CD8-positive, alpha-beta memory T cell (primary cell): Measurements from ENCODE around the gene SORCS2. TPM values are rescaled to one million over a fixed set of nuclear protein-coding genes. Genes with fewer than 3 reads are reported as not detected.

ENCODE experiments used
- CTCF ChIA-PET: fragments of 350-600 bp; sonication (Branson Sonifier 250); formaldehyde crosslinking; loops from one replicate; lab custom pipeline; 2021; ENCODE audit warnings: antibody characterized with exemption; lab: Charles Lee
- POLR2A ChIA-PET: fragments of 350-600 bp; sonication (Branson Sonifier 250); formaldehyde crosslinking; loops from one replicate; lab custom pipeline; 2021; ENCODE audit warnings: antibody characterized with exemption; lab: Charles Lee
- DNase-seq, 5 donors: peaks; one replicate each; pipeline versions ENCODE4 v3.0.0 to v3.0.0-alpha.2; 2020 to 2022; ENCODE audit warnings: mixed read lengths in 1 of 5
- H3K27ac ChIP-seq: one replicate; pipeline ENCODE4 v1.7.0; 2013; ENCODE audit warnings: low read depth, mild to moderate bottlenecking, low read length, moderate library complexity
- H3K27me3 ChIP-seq: 2 replicates; pipeline ENCODE4 v1.7.0; 2013; ENCODE audit warnings: low read length, mild to moderate bottlenecking; ENCODE audit not compliant: insufficient read depth, poor library complexity, severe bottlenecking
- H3K36me3 ChIP-seq: 2 replicates; pipeline ENCODE4 v1.7.0; 2013; ENCODE audit warnings: mild to moderate bottlenecking, low read length, moderate library complexity; ENCODE audit not compliant: insufficient read depth
- H3K4me1 ChIP-seq: 2 replicates; pipeline ENCODE4 v1.7.0; 2013; ENCODE audit warnings: mild to moderate bottlenecking, low read length, moderate library complexity; ENCODE audit not compliant: insufficient read depth
- H3K4me3 ChIP-seq: 2 replicates; pipeline ENCODE4 v1.7.0; 2013; ENCODE audit warnings: mild to moderate bottlenecking, low read length
- H3K9me3 ChIP-seq: 2 replicates; pipeline ENCODE4 v1.7.0; 2013; ENCODE audit warnings: mild to moderate bottlenecking, low read length
- H3K27ac Mint-ChIP-seq, 8 donors: one replicate each; pipeline ENCODE4 v1.8.0; 2020 to 2021; ENCODE audit warnings: mixed read lengths in 8 of 8, mild to moderate bottlenecking in 6 of 8, inconsistent platforms in 3 of 8, moderate library complexity in 3 of 8
- H3K27me3 Mint-ChIP-seq, 2 donors: one replicate each; pipeline ENCODE4 v1.8.0; 2020 to 2021; ENCODE audit warnings: mixed read lengths in 2 of 2, mild to moderate bottlenecking in 1 of 2, moderate library complexity in 1 of 2
- H3K36me3 Mint-ChIP-seq, 3 donors: one replicate each; pipeline ENCODE4 v1.8.0; 2020 to 2021; ENCODE audit warnings: mixed read lengths in 3 of 3, inconsistent platforms in 1 of 3, mild to moderate bottlenecking in 1 of 3
- H3K4me1 Mint-ChIP-seq, 3 donors: one replicate each; pipeline ENCODE4 v1.8.0; 2020 to 2021; ENCODE audit warnings: mixed read lengths in 3 of 3, inconsistent platforms in 1 of 3, mild to moderate bottlenecking in 1 of 3
- H3K4me3 Mint-ChIP-seq, 7 donors: one replicate each; pipeline ENCODE4 v1.8.0; 2020 to 2021; ENCODE audit warnings: mixed read lengths in 7 of 7, mild to moderate bottlenecking in 6 of 7, moderate library complexity in 4 of 7, inconsistent platforms in 2 of 7
- H3K9me3 Mint-ChIP-seq, 5 donors: one replicate each; pipeline ENCODE4 v1.8.0; 2020 to 2022; ENCODE audit warnings: mixed read lengths in 5 of 5, mild to moderate bottlenecking in 3 of 5, moderate library complexity in 2 of 5, inconsistent platforms in 1 of 5
- polyA plus RNA-seq: library from polyadenylated mRNA; unstranded; fragments of 300-500 nt; fragmentation: Illumina TruSeq; gene quantifications from one replicate; pipeline ENCODE4 v1.2.3, GENCODE V29; 2021
- total RNA-seq, 2 experiments: library from RNA; stranded (reverse); gene quantifications; one replicate each; pipeline ENCODE4 v1.2.3, GENCODE V29; 2021

The SORCS2 gene
- total and polyA plus RNA-seq, 3 experiments from 2014 or later = not detected

GRCh38 chr4:7263166-7263565, 70.8 kb downstream of the SORCS2 start:
- H3K9me3 Mint-ChIP-seq = peaks cover 0 to 3% (median 2%) of the 10 kb centered on the region in 5 donors

GRCh38 chr4:7264694-7265093, 72.4 kb downstream of the SORCS2 start:
- Histone ChIP-seq H3K4me3 (no peak overlapping the region), H3K4me1 (no peaks in the 10 kb centered on the region), H3K36me3 (no peaks in the 10 kb centered on the region), H3K27me3 (no peaks in the 10 kb centered on the region), H3K27ac (no peak overlapping the region), H3K9me3 (no peaks in the 10 kb centered on the region)
- Mint-ChIP-seq H3K9me3 (peaks cover 0 to under 1% (median 0%) of the 10 kb centered on the region in 5 donors), H3K27ac (peak overlapping the region in 1 of 8 donors; percentile 29), H3K27me3 (peaks cover 5 to 10% of the 10 kb centered on the region in 2 donors), H3K4me3 (no peak overlapping the region), H3K4me1 (no peaks in the 10 kb centered on the region), H3K36me3 (no peaks in the 10 kb centered on the region)
- DNase-seq = no peak
- CTCF ChIA-PET = no interaction called here
- POLR2A ChIA-PET = no interaction called here

More at GRCh38 chr4:7263166-7263565, 70.8 kb downstream of the SORCS2 start:
- Mint-ChIP-seq H3K4me3 (no peak overlapping the region), H3K27ac (peak overlapping the region in 1 of 8 donors; percentile 65), H3K36me3 (no peaks in the 10 kb centered on the region), H3K4me1 (no peaks in the 10 kb centered on the region), H3K27me3 (peaks cover 7 to 12% of the 10 kb centered on the region in 2 donors)
- Histone ChIP-seq H3K9me3 (no peaks in the 10 kb centered on the region), H3K27ac (no peak overlapping the region), H3K4me1 (no peaks in the 10 kb centered on the region), H3K36me3 (no peaks in the 10 kb centered on the region), H3K4me3 (no peak overlapping the region), H3K27me3 (no peaks in the 10 kb centered on the region)
- DNase-seq = no peak
- POLR2A ChIA-PET = no interaction called here
- CTCF ChIA-PET = no interaction called here

GRCh38 chr4:7266525-7267292, 74.4 kb downstream of the SORCS2 start:
- Mint-ChIP-seq H3K4me1 (no peaks in the 10 kb centered on the region), H3K9me3 (no peaks in the 10 kb centered on the region), H3K27me3 (peaks cover 5 to 16% of the 10 kb centered on the region in 2 donors), H3K27ac (no peak overlapping the region), H3K4me3 (no peak overlapping the region), H3K36me3 (no peaks in the 10 kb centered on the region)
- DNase-seq = no peak
- Histone ChIP-seq H3K4me1 (no peaks in the 10 kb centered on the region), H3K4me3 (no peak overlapping the region), H3K9me3 (no peaks in the 10 kb centered on the region), H3K27ac (no peak overlapping the region), H3K27me3 (no peaks in the 10 kb centered on the region), H3K36me3 (no peaks in the 10 kb centered on the region)
- ChIA-PET POLR2A (no interaction called here), CTCF (no interaction called here)

DNA sequence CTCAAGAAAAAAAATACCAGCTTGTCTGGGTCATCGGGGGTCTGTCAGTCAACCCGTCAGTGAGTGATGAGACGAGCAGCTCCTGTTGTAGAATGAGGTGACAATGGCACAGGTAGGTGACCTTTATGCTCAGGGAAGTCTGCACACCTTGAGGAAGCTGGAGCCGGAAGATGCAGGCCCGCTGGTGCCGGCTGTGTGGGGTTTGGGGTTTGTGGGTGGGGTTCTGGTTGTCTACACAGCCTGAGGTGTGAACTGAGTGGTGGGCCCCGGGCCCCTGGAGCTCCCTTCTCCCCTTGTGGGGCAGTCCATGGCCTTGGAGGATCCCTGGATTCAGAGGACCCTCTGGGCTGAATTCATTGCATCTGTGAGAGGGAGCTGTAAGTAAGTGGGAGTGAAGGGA, 75.5 kb downstream of the SORCS2 start:
- H3K27ac Mint-ChIP-seq = no peak overlapping the region
- no peak overlapping the region for H3K4me3 Mint-ChIP-seq
- Histone ChIP-seq H3K4me3 (no peak overlapping the region), H3K27me3 (no peaks in the 10 kb centered on the region), H3K4me1 (no peaks in the 10 kb centered on the region), H3K27ac (no peak overlapping the region), H3K9me3 (no peaks in the 10 kb centered on the region), H3K36me3 (no peaks in the 10 kb centered on the region)
- H3K36me3 Mint-ChIP-seq = no peaks in the 10 kb centered on the region
- H3K9me3 Mint-ChIP-seq = no peaks in the 10 kb centered on the region
- no peaks in the 10 kb centered on the region for H3K4me1 Mint-ChIP-seq
- H3K27me3 Mint-ChIP-seq = peaks cover 5 to 16% of the 10 kb centered on the region in 2 donors
- no peak for DNase-seq
- POLR2A ChIA-PET = no interaction called here
- CTCF ChIA-PET = interaction anchor here (1.1 kb wide), 1 partner anchor 9 kb away, joined by 3 read pairs; no protein-coding TSS in a partner anchor

DNA sequence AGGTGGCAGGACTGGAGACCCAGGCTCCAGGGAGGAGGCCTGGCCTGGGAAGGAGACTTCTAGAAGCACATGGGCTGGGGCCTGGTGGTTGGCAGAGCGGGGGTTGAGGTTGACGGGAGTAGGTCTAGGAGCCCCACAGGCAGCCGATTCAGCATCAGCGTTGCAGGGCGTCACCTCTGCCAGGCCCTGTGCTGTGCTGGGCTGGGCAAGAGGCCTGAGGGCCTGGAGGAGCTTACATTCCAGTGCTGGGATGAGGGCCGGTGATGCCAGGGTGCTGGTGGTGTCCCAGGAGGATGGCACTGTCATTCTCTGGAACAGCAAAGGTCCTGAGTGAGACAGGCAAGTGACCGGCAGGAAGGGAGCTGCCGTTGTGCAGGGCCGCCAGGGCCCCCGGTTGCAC, 76.6 kb downstream of the SORCS2 start:
- H3K4me3 Mint-ChIP-seq = no peak overlapping the region
- H3K36me3 ChIP-seq = no peaks in the 10 kb centered on the region
- H3K9me3 ChIP-seq = no peaks in the 10 kb centered on the region
- H3K36me3 Mint-ChIP-seq = no peaks in the 10 kb centered on the region
- H3K27ac ChIP-seq = no peak overlapping the region
- no peaks in the 10 kb centered on the region for H3K4me1 ChIP-seq
- peak overlapping the region in 1 of 8 donors; percentile 87 for H3K27ac Mint-ChIP-seq
- peaks cover 5 to 16% of the 10 kb centered on the region in 2 donors for H3K27me3 Mint-ChIP-seq
- no peak overlapping the region for H3K4me3 ChIP-seq
- CTCF ChIA-PET = no interaction called here
- H3K4me1 Mint-ChIP-seq = no peaks in the 10 kb centered on the region
- no peaks in the 10 kb centered on the region for H3K27me3 ChIP-seq
- peaks cover 0 to under 1% (median 0%) of the 10 kb centered on the region in 5 donors for H3K9me3 Mint-ChIP-seq
- POLR2A ChIA-PET = no interaction called here
- DNase-seq = no peak

GRCh38 chr4:7270121-7270520, 77.8 kb downstream of the SORCS2 start:
- Histone ChIP-seq H3K27ac (no peak overlapping the region), H3K27me3 (no peaks in the 10 kb centered on the region), H3K9me3 (no peaks in the 10 kb centered on the region), H3K4me3 (no peak overlapping the region), H3K36me3 (no peaks in the 10 kb centered on the region), H3K4me1 (no peaks in the 10 kb centered on the region)
- ChIA-PET CTCF (no interaction called here), POLR2A (no interaction called here)
- H3K4me1 Mint-ChIP-seq = no peaks in the 10 kb centered on the region
- H3K27ac Mint-ChIP-seq = no peak overlapping the region
- no peaks in the 10 kb centered on the region for H3K36me3 Mint-ChIP-seq
- peaks cover 0 to 2% (median 0%) of the 10 kb centered on the region in 5 donors for H3K9me3 Mint-ChIP-seq
- no peak overlapping the region for H3K4me3 Mint-ChIP-seq
- no peak for DNase-seq
- H3K27me3 Mint-ChIP-seq = peaks cover 5 to 16% of the 10 kb centered on the region in 2 donors

DNA sequence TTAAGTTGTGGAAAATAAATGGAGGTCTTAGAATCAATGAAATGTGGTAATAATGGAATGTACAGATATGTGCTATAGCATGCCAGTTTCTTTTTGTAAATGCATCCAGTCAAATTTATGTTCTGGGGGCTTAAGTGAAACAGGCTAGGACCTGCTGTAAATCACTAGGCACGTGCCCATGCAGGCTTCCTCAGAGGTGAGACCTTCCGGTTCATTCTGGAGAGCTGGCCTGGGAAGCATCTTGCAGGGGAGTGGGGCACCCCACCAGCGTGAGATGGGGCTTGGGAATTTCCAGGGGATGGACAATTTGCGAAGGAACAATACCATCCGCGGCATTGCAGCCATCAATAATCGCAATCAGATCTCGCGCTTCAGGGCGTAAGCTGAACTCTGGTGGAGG, 80.1 kb downstream of the SORCS2 start:
- DNase-seq = no peak

GRCh38 chr4:7273738-7274297, 81.5 kb downstream of the SORCS2 start:
- no peak overlapping the region for H3K27ac ChIP-seq
- no peak overlapping the region for H3K4me3 ChIP-seq
- ChIA-PET POLR2A (no interaction called here), CTCF (no interaction called here)
- peaks cover 0 to 2% (median 0%) of the 10 kb centered on the region in 5 donors for H3K9me3 Mint-ChIP-seq
- H3K4me1 Mint-ChIP-seq = no peaks in the 10 kb centered on the region
- H3K27me3 Mint-ChIP-seq = peaks cover 6 to 9% of the 10 kb centered on the region in 2 donors
- no peaks in the 10 kb centered on the region for H3K4me1 ChIP-seq
- DNase-seq = no peak
- no peaks in the 10 kb centered on the region for H3K9me3 ChIP-seq
- H3K27ac Mint-ChIP-seq = no peak overlapping the region
- no peaks in the 10 kb centered on the region for H3K36me3 ChIP-seq
- no peak overlapping the region for H3K4me3 Mint-ChIP-seq
- H3K36me3 Mint-ChIP-seq = no peaks in the 10 kb centered on the region
- H3K27me3 ChIP-seq = no peaks in the 10 kb centered on the region

More for the DNA sequence above, 80.1 kb downstream of the SORCS2 start:
- H3K4me1 Mint-ChIP-seq = no peaks in the 10 kb centered on the region
- peaks cover 2 to 14% of the 10 kb centered on the region in 2 donors for H3K27me3 Mint-ChIP-seq
- no peaks in the 10 kb centered on the region for H3K36me3 Mint-ChIP-seq
- H3K4me1 ChIP-seq = no peaks in the 10 kb centered on the region
- CTCF ChIA-PET = no interaction called here
- H3K27ac ChIP-seq = no peak overlapping the region
- no peak overlapping the region for H3K4me3 Mint-ChIP-seq
- no peaks in the 10 kb centered on the region for H3K36me3 ChIP-seq
- H3K27ac Mint-ChIP-seq = no peak overlapping the region
- POLR2A ChIA-PET = no interaction called here
- no peaks in the 10 kb centered on the region for H3K27me3 ChIP-seq
- no peak overlapping the region for H3K4me3 ChIP-seq
- H3K9me3 ChIP-seq = no peaks in the 10 kb centered on the region
- peaks cover 0 to 2% (median 0%) of the 10 kb centered on the region in 5 donors for H3K9me3 Mint-ChIP-seq
